Fibroblast of pulmonary artery (primary cell): ENCODE results near the gene TYMS.

Experiments
- DNase-seq: peaks from one replicate; pipeline ENCODE4 v3.0.0-alpha.2; 2010; ENCODE audit warnings: low read depth
- H3K4me3 ChIP-seq: replicated peaks from 2 replicates; pipeline ENCODE4 v1.5.1; 2011; ENCODE audit warnings: low read depth, mild to moderate bottlenecking, control low read depth, low read length, moderate library complexity
- CTCF ChIP-seq: IDR thresholded peaks from 2 replicates; pipeline ENCODE4 v1.5.1; 2011; ENCODE audit warnings: mild to moderate bottlenecking, control low read depth, low read length, inconsistent platforms; ENCODE audit errors: missing control alignments

TYMS gene

GRCh38 chr18:676069-676468 lies 18.6 kb downstream of the TYMS start:
- no peak for TF ChIP-seq CTCF
- H3K4me3 ChIP-seq = no peak overlapping the region
- DNase-seq = no peak

- TF ChIP-seq CTCF = no peak
- DNase-seq = no peak
- no peak overlapping the region for H3K4me3 ChIP-seq
These were observed 19.3 kb downstream of the TYMS start for GRCh38 chr18:676736-677135.

GRCh38 chr18:677145-677544 lies 19.7 kb downstream of the TYMS start:
- DNase-seq = no peak
- no peak for TF ChIP-seq CTCF

GRCh38 chr18:677951-678381 lies 20.5 kb downstream of the TYMS start:
- no peak overlapping the region for H3K4me3 ChIP-seq
- DNase-seq = no peak
- no peak for TF ChIP-seq CTCF

More at GRCh38 chr18:677145-677544, 19.7 kb downstream of the TYMS start:
- no peak overlapping the region for H3K4me3 ChIP-seq

- no peak overlapping the region for H3K4me3 ChIP-seq
- TF ChIP-seq CTCF = no peak
These were observed 21.2 kb downstream of the TYMS start for GRCh38 chr18:678482-679182.

GRCh38 chr18:679516-679915 lies 22.1 kb downstream of the TYMS start:
- TF ChIP-seq CTCF = no peak

More at GRCh38 chr18:678482-679182, 21.2 kb downstream of the TYMS start:
- DNase-seq = no peak

GRCh38 chr18:680392-680791 lies 22.9 kb downstream of the TYMS start:
- DNase-seq = no peak
- TF ChIP-seq CTCF = no peak
- H3K4me3 ChIP-seq = no peak overlapping the region

More at GRCh38 chr18:679516-679915, 22.1 kb downstream of the TYMS start:
- no peak for DNase-seq
- H3K4me3 ChIP-seq = no peak overlapping the region
